Esophagus mucosa (tissue), 1 donor: Measurements from ENCODE around the gene SERPINC1. TPM values are rescaled to one million over a fixed set of nuclear protein-coding genes. Genes with fewer than 3 reads are reported as not detected.
A peak's percentile ranks its signal among the peaks of the same experiment; 100 is the strongest.
"Not testable (repeated sequence)": the region's sequence is repeated elsewhere in the genome, so short reads cannot be mapped to it uniquely, and the experiment has no call there.

Experiments used
- ATAC-seq: fragments of 200-7000 bp; cut with Tn5 transposase; one replicate; pipeline ENCODE4 v1.9.1; 2020
- total RNA-seq: library from RNA; stranded (reverse); gene quantifications from one replicate; pipeline ENCODE4 v1.2.4, GENCODE V29; 2023
- donor health status: DM: yes; HTN: yes; CAD: no.

Gene SERPINC1
- 0.32 TPM for total RNA-seq

- no peak for ATAC-seq
Measured at GRCh38 chr1:173917149-173917548, at the start of gene SERPINC1. Gene SERPINC1 (minus strand): TSS chr1:173917327. CDS start chr1:173917259, 68 bp downstream.

- ATAC-seq: not testable (repeated sequence)
Measured at GRCh38 chr1:173965896-173966295, 48.8 kb upstream of the SERPINC1 start.

DNA sequence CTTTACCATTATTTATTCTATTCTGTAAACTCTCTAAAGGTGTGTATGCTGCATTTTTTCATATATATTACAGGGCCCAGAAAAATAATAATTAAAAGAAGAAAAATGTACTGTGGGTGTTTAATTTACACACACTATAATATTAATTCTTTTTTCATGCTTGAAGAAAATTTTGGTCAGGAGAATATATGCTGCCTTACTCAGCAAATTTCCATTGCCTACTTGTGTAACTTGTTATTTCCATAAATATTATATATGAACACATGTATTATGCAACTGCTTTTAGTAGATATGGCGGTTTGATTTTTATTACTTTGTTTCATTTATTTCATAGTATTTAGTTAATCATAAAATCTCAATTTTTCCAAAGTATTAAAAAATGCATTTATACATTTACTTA, 46.4 kb upstream of the SERPINC1 start:
- no peak for ATAC-seq

GRCh38 chr1:173960625-173961024, 43.5 kb upstream of the SERPINC1 start:
- ATAC-seq: no peak

GRCh38 chr1:173954179-173954578, 37.1 kb upstream of the SERPINC1 start:
- no peak for ATAC-seq

GRCh38 chr1:173948594-173948993, 31.5 kb upstream of the SERPINC1 start:
- no peak for ATAC-seq

- ATAC-seq: peak; percentile 50
Measured at GRCh38 chr1:173946380-173946921, 29.3 kb upstream of the SERPINC1 start.

- no peak for ATAC-seq
Measured at GRCh38 chr1:173937062-173937461, 19.9 kb upstream of the SERPINC1 start.

GRCh38 chr1:173934440-173934839, 17.3 kb upstream of the SERPINC1 start:
- no peak for ATAC-seq

DNA sequence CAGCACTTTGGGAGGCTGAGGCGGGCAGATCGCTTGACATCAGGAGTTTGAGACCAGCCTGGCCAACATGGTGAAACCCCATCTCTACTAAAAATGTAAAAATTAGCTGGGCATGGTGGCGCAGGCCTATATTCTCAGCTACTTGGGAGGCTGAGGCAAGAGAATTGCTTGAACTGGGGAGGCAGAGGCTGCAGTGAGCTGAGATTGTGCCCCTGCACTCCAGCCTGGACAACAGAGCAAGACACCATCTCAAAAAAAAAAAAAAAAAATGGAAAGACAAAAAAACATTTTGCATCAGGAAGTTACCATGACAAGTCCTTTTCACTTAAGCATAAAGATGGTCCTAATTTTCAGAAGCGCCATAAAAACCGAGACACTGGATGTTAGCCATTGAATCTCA, 13.4 kb upstream of the SERPINC1 start:
- ATAC-seq: not testable (repeated sequence)

DNA sequence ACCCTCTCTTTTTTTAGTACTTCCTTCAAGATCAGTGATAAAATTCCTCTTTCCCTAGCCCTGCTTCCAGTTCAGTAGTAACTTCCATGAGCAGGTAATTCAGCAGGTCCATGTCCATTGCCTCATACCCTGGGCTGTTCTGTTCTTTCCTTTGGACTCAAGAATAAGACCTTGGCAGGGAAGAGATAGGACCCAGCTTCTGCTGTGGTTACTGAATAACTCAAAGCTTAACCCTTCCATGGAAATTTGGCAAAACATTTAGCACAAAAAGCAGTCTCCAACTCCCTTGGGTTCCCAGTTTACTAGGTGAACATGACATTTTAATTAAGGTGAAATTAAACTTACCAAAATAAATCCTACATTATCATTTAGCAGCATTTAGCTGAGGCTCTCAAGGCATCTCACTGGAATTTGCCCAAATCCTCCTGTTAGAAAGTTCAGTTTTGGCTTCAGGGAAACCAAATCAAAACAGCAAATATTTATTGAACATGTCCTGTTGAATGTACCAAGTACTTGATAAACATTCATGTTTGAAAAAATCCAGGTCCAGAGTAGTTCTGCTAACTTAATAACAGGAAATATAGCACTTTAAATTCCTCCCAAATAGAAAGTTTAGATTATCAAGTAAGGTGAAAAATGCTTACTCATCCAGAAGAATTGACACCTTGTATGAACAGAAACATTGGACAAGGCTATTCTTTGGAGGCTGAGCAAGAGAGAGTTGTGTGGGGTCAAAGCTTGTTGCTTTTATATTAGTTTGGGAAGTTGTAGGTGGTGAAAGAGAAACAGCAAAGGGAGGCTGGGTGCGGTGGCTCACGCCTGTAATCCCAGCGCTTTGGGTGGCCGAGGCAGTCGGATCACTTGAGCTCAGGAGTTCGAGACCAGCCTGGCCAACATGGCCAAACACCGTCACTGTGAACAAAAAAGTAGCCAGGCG, 8.4 kb upstream of the SERPINC1 start:
- ATAC-seq: no peak

DNA sequence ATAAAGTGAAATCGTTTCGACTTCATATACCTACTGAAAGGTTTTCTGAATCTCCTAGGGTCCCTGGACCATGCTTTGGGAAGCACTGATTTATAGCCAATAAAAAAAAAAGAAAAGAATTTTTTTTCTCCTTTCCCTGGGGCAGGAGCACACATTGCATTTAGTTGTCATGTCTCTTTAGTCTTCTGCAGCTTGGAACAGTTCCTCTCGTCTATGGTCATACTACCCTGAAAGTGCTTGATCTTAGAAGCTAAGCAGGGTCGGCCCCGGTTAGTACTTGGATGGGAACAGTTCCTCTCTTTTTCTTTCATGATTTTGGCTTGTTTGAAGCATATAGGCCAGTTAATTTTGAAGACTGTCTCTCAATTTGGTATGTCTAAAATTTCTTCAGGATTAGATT, 3.7 kb upstream of the SERPINC1 start:
- ATAC-seq: no peak

DNA sequence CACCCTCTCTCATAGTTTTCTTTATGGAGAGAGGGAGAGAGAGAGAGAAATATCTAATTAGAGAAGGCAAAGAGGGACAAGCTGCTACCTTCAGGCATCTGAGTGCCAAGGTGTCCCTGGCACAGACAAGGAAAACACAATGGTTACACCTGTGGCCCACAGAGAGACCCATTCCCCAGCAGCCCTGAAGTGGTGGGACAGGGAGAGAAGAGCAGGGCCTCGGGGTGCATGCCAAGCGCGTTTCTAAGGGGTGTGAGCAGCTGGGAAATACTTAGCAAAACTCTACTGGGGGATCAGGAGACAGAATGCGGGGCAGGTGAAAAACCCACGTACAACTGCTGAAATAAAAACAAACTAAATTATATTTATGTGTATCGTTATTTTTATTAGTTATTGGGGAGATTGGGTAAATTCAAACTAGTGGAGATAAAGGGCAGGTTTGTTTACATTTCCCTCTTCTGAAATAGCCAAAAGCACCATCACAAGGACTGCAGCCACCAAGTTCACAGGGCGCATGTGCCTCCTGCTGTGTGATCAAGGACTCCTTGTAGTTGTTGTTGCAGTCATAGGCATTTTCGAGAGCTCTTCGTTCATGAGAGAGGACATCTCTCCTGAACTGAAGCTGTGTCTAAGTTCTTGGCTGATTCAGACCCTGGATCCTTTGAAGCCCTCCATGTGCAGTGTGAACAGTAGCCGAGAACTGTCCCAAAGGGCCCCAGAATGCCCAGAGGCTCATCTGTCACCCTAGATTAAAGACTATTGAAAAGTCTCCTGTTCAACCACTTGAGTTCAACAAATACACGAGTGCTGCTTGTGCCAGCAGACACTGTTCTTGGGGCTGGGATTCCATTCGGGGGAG, 737 bp upstream of the SERPINC1 start:
- ATAC-seq: no peak

DNA sequence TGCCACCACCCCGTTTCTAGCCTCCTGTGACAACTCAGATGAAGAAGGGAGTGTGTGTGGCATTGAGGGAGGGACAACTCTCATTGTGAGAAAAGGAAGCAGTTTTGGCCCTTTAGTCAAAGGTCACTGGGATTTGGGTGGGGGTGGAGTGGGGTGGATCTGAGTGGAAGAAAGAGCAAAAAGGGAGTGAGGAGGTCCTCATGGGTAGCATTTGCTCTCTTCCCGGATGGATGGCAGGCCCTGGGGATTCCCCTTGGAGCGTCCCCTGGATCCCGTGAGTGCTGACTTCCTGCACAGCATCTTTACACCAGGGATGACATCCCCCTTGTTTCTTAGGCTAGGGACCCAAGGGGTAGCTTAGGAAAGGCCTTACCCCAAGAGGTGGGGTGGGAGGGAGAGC, 460 bp downstream of the SERPINC1 start:
- no peak for ATAC-seq

- ATAC-seq: no peak
Measured at GRCh38 chr1:173915596-173915995, 1.5 kb downstream of the SERPINC1 start.

DNA sequence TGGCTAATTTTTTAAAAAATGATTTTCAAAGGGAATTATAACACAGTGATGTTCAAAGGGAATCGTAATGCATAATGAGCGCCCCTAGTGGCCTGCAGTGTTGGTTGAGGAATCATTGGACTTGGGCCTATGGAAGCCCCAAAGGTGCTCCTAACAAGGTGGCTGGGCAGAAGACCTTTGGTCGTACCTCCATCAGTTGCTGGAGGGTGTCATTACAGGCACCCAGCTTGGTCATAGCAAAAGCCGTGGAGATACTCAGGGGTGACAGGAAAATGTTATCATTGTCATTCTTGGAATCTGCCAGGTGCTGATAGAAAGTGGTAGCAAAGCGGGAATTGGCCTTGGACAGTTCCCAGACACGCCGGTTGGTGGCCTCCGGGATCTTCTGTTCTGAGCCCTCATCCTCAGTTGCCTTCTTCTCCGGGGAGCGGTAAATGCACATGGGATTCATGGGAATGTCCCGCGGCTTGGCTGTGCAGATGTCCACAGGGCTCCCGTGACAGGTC, 2.7 kb downstream of the SERPINC1 start:
- ATAC-seq: no peak

GRCh38 chr1:173913111-173913510, 4.0 kb downstream of the SERPINC1 start:
- no peak for ATAC-seq

DNA sequence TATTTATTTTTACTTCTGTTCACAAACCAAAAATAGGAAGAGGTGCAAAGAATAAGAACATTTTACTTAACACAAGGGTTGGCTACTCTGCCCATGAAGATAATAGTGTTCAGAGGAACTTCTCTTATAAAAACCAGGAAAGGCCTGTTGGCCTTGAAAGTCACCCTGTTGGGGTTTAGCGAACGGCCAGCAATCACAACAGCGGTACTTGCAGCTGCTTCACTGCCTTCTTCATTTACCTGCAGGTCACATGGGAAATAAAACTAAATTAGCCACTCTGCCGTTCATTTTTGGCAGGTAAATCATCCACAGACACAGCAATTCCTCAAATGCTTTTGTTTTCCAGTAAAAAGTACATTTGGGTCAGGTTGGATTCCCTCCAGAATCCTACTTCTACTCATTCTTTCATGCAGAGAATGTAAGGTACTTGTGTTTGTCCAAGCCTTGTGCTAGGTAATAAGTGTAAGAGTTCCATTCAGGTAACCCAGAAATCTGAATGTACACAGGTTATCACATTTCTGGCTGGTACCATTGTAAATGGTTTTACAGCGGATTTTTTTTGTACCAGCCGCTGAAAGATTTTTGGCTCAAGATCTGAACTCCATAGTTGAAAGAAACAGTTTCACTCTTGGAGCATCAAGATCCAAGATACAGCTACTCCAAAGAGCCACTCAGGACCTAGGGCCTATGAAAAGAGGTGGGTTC, 13.1 kb downstream of the SERPINC1 start:
- ATAC-seq: no peak

DNA sequence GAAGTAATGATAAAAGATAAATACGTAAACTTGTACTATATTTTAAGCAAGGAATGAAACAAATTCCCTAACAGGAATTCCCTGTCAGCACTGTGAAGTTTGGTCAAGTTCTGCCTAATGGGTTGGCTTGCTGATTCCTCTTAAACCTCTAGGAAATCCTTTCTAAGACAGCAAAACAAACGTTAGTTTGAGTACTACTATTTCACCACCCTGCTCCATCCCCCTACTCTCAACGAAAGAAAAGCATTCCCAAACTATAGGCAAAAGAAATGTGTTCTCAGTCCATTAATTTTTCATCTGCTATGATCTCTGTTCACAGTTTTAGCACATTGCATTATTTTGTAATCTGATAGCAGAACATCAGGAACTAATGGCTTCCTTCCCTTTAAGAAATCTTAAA, 16.1 kb downstream of the SERPINC1 start:
- ATAC-seq: no peak

DNA sequence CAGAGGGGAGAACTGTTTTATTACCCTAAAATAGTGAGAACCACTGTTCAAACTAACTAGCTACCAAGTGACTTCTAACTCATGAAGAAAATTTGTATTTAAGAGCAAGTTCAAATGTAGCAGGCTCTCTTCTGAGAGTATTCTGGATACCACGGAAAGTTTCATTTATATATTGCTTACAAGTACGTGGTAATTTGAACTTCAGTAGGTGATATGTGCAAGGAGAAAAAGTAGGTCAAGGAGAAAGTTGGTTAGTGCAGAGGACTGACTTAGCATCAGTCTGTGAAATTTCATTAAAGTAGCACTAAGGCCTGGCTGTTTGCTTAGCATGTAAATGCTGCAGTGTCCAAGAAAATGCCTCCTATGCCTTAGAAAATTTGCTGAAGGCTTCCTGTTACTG, 16.7 kb downstream of the SERPINC1 start:
- ATAC-seq: no peak

GRCh38 chr1:173894189-173894588, 22.9 kb downstream of the SERPINC1 start:
- peak; percentile 60 for ATAC-seq

DNA sequence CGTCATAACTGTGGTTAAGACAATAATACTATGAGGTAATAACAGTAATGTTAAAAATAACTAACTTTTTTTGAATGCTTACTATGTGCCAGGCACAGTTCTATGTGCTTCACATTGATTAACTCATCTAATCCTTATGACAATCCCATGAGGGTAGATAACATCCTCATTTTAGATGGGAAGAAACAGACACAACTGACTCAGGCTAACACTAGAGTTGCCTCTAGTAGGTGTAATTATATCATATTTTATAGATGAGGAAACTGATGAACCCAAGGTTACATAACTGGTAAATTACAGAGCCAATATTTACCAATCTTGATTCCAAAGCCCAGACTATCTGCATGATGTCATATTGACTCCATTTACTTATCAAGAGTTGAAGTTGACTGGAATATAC, 23.5 kb downstream of the SERPINC1 start:
- no peak for ATAC-seq
